ENCODE measurements around the gene PRAMEF13.
"Not testable (repeated sequence)": the region's sequence is repeated elsewhere in the genome, so short reads cannot be mapped to it uniquely, and the experiment has no call there.

Gene PRAMEF13

GRCh38 chr1:13155909-13156308 lies 45.3 kb downstream of the PRAMEF13 start, which contains the start of gene PRAMEF26:
TSS of gene PRAMEF26 (minus strand) at chr1:13156009. CDS start at chr1:13153095, 2,914 bp downstream.
- not testable (repeated sequence) for DNase-seq
